ENCODE data around the gene GRB10. TPM values are rescaled to one million over a fixed set of nuclear protein-coding genes. Genes with fewer than 3 reads are reported as not detected.
A peak's percentile ranks its signal among the peaks of the same experiment; 100 is the strongest.

GRB10 gene
- total RNA-seq, 1 donor from 2014 or later = 33.9 TPM

- Histone ChIP-seq H3K4me1 (no peaks in the 10 kb centered on the region), H2AFZ (replicated peaks) (no peak overlapping the region), H3K4me2 (no peak overlapping the region), H3F3A (ENCODE audit: low read depth) (no peaks in the 10 kb centered on the region), H3K36me3 (no peaks in the 10 kb centered on the region), H3K9me3 (ENCODE audit: low read depth) (no peaks in the 10 kb centered on the region), H3K27me3 (no peaks in the 10 kb centered on the region), H3K4me3 (no peak overlapping the region), H4K20me1 (ENCODE audit: low read depth) (no peaks in the 10 kb centered on the region), H3K9ac (no peak overlapping the region), H3K79me2 (ENCODE audit: low read depth) (no peaks in the 10 kb centered on the region), H3K27ac (no peak overlapping the region)
- Mint-ChIP-seq H3K27ac (peak overlapping the region; percentile 42), H3K4me1 (peaks cover 23% of the 10 kb centered on the region), H3K4me3 (no peak overlapping the region), H3K9me3 (no peaks in the 10 kb centered on the region), H3K27me3 (ENCODE audit: insufficient read depth, low read depth) (no peaks in the 10 kb centered on the region), H3K36me3 (peaks cover 57% of the 10 kb centered on the region)
- TF ChIP-seq EZH2phosphoT487 (IDR thresholded peaks at IDR 0.05) (no peak), CTCF (IDR thresholded peaks at IDR 0.05) (no peak), EZH2 (IDR thresholded peaks at IDR 0.05) (no peak)
- no peak for DNase-seq (ENCODE audit: low spot score)
These were observed 127.7 kb downstream of the GRB10 start for GRCh38 chr7:50655020-50655419.

GRCh38 chr7:50653981-50654425 is 128.7 kb downstream of the GRB10 start:
- no peak for DNase-seq (ENCODE audit: low spot score)
- Histone ChIP-seq H2AFZ (replicated peaks) (no peak overlapping the region), H3K4me1 (no peaks in the 10 kb centered on the region), H3K4me3 (no peak overlapping the region), H4K20me1 (ENCODE audit: low read depth) (no peaks in the 10 kb centered on the region), H3F3A (ENCODE audit: low read depth) (no peaks in the 10 kb centered on the region), H3K9me3 (ENCODE audit: low read depth) (no peaks in the 10 kb centered on the region), H3K27ac (no peak overlapping the region), H3K9ac (no peak overlapping the region), H3K36me3 (no peaks in the 10 kb centered on the region), H3K79me2 (ENCODE audit: low read depth) (no peaks in the 10 kb centered on the region), H3K27me3 (no peaks in the 10 kb centered on the region), H3K4me2 (no peak overlapping the region)
- Mint-ChIP-seq H3K27me3 (ENCODE audit: insufficient read depth, low read depth) (peaks cover 6% of the 10 kb centered on the region), H3K27ac (peak overlapping the region; percentile 79), H3K4me1 (peaks cover 29% of the 10 kb centered on the region), H3K36me3 (peaks cover 58% of the 10 kb centered on the region), H3K9me3 (no peaks in the 10 kb centered on the region), H3K4me3 (no peak overlapping the region)
- TF ChIP-seq EZH2phosphoT487 (IDR thresholded peaks at IDR 0.05) = no peak
- no peak for TF ChIP-seq EZH2 (IDR thresholded peaks at IDR 0.05)
- no peak for TF ChIP-seq CTCF (IDR thresholded peaks at IDR 0.05)

GRCh38 chr7:50653126-50653864 is 129.4 kb downstream of the GRB10 start:
- H3K4me2 ChIP-seq = no peak overlapping the region
- H3K9ac ChIP-seq = no peak overlapping the region
- H4K20me1 ChIP-seq (ENCODE audit: low read depth) = no peaks in the 10 kb centered on the region
- no peaks in the 10 kb centered on the region for H3K36me3 ChIP-seq
- H3K9me3 ChIP-seq (ENCODE audit: low read depth) = no peaks in the 10 kb centered on the region
- no peak overlapping the region for H3K27ac ChIP-seq
- no peak overlapping the region for H3K27ac Mint-ChIP-seq
- DNase-seq (ENCODE audit: low spot score) = no peak
- no peak overlapping the region for H3K4me3 Mint-ChIP-seq
- no peaks in the 10 kb centered on the region for H3K79me2 ChIP-seq (ENCODE audit: low read depth)
- H3K9me3 Mint-ChIP-seq = no peaks in the 10 kb centered on the region
- no peak for TF ChIP-seq EZH2phosphoT487 (IDR thresholded peaks at IDR 0.05)
- no peak for TF ChIP-seq EZH2 (IDR thresholded peaks at IDR 0.05)
- no peak for TF ChIP-seq CTCF (IDR thresholded peaks at IDR 0.05)
- H3F3A ChIP-seq (ENCODE audit: low read depth) = peaks cover 2% of the 10 kb centered on the region
- no peak overlapping the region for H3K4me3 ChIP-seq
- H3K36me3 Mint-ChIP-seq = peaks cover 56% of the 10 kb centered on the region
- peaks cover 3% of the 10 kb centered on the region for H3K4me1 ChIP-seq
- H3K27me3 ChIP-seq = no peaks in the 10 kb centered on the region
- H2AFZ ChIP-seq (replicated peaks) = no peak overlapping the region
- peaks cover 30% of the 10 kb centered on the region for H3K4me1 Mint-ChIP-seq
- H3K27me3 Mint-ChIP-seq (ENCODE audit: insufficient read depth, low read depth) = peaks cover 6% of the 10 kb centered on the region

Measured in neural progenitor cell (in vitro differentiated cells).